ENCODE results near the gene ZDHHC11. TPM values are rescaled to one million over a fixed set of nuclear protein-coding genes. Genes with fewer than 3 reads are reported as not detected.
A peak's percentile ranks its signal among the peaks of the same experiment; 100 is the strongest.
"Not testable (repeated sequence)": the region's sequence is repeated elsewhere in the genome, so short reads cannot be mapped to it uniquely, and the experiment has no call there.

The ZDHHC11 gene
- total RNA-seq, 4 donors from 2014 or later, result 4.3 to 13.5 (median 10.9) TPM

DNA sequence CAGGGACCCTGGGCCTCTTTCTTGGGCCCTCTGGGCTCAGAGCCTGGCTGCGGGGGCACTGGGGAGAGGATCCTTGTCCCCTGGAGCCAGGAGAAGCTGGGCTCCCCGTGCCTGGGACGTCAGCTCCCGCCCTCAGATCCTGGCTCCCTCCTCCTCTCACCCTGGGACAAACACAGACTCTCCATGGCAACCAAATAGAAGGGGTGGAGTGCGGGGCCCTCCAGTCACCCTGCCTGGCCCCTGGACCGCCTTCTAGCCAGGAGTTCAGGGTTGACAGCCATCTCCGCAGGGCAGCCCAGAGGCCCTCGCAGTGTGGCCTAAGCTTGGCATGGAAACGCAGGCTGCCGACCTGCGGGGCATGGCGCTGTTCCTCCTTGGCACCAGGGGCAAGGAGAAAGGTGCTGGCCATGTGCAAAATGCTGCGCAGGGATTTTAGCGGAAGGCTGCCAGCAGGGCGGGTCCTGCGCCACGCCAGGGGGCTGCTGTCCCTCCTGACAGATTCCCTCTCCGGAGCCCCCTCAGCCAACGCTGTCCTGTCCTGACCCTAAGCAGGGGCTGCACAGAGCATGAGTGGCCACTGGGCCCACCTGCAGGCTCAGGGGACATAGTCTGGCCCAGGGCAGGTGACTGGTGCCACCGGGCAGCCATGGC, 1.0 kb downstream of the ZDHHC11 start:
- WGBS, result 60% methylated on average over 5 of the region's 20 CpGs
- Histone ChIP-seq H3K27me3 (peaks cover 0 to 44% (median 0%) of the 10 kb centered on the region in 4 donors), H3K9me3 (no peaks in the 10 kb centered on the region), H3K4me1 (peaks cover 7 to 24% (median 18%) of the 10 kb centered on the region in 4 donors), H3K36me3 (peaks cover 0 to 6% (median 0%) of the 10 kb centered on the region in 4 donors), H3K4me3 (peak overlapping the region; percentile 14 to 22 (median 17)), H3K27ac (replicated peaks in 1 of 4) (no peak overlapping the region)
- DNase-seq (ENCODE audit: extremely low spot score), result no peak
- intact Hi-C loops (cut with DNase I), result no loop called here
- TF ChIP-seq EP300 (IDR thresholded peaks at IDR 0.05) (no peak), POLR2AphosphoS5 (IDR thresholded peaks at IDR 0.05) (no peak), POLR2A (IDR thresholded peaks at IDR 0.05; ENCODE audit: low read depth) (no peak)
- TF ChIP-seq, protein P1, sequence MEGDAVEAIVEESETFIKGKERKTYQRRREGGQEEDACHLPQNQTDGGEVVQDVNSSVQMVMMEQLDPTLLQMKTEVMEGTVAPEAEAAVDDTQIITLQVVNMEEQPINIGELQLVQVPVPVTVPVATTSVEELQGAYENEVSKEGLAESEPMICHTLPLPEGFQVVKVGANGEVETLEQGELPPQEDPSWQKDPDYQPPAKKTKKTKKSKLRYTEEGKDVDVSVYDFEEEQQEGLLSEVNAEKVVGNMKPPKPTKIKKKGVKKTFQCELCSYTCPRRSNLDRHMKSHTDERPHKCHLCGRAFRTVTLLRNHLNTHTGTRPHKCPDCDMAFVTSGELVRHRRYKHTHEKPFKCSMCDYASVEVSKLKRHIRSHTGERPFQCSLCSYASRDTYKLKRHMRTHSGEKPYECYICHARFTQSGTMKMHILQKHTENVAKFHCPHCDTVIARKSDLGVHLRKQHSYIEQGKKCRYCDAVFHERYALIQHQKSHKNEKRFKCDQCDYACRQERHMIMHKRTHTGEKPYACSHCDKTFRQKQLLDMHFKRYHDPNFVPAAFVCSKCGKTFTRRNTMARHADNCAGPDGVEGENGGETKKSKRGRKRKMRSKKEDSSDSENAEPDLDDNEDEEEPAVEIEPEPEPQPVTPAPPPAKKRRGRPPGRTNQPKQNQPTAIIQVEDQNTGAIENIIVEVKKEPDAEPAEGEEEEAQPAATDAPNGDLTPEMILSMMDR (IDR thresholded peaks at IDR 0.05), result no peak

DNA sequence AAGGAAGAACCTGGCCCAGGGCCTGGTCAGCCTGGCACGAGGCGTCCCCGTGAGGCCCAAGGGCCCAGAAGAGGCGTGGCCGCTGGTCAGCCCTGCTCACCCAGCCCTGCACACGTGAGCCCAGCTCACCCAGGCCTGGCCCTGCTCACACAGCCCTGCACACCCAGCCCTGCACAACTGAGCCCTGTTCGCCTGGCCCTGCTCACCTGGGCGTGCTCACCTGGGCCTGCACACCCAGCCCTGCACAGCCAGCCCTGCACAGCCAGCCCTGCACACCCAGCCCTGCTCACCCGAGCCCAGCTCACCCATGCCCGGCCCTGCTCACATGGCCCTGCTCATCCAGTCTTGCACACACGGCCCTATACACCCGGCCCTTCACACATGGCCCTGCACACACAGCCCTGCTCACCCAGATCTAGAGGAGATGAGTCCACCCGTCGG, 2.1 kb downstream of the ZDHHC11 start:
- Histone ChIP-seq H3K27me3 (peaks cover 0 to 33% (median 0%) of the 10 kb centered on the region in 4 donors), H3K4me3 (no peak overlapping the region), H3K36me3 (peaks cover 0 to 6% (median 0%) of the 10 kb centered on the region in 4 donors), H3K27ac (replicated peaks in 1 of 4) (no peak overlapping the region), H3K9me3 (no peaks in the 10 kb centered on the region), H3K4me1 (peaks cover 7 to 24% (median 18%) of the 10 kb centered on the region in 4 donors)
- WGBS, result 98% methylated on average over 10 of the region's 14 CpGs
- intact Hi-C loops (cut with DNase I), result no loop called here
- TF ChIP-seq EP300 (IDR thresholded peaks at IDR 0.05) (no peak), POLR2A (IDR thresholded peaks at IDR 0.05; ENCODE audit: low read depth) (no peak), POLR2AphosphoS5 (IDR thresholded peaks at IDR 0.05) (no peak)
- TF ChIP-seq, protein P1 (IDR thresholded peaks at IDR 0.05), result no peak
- no peak for DNase-seq (ENCODE audit: extremely low spot score)

DNA sequence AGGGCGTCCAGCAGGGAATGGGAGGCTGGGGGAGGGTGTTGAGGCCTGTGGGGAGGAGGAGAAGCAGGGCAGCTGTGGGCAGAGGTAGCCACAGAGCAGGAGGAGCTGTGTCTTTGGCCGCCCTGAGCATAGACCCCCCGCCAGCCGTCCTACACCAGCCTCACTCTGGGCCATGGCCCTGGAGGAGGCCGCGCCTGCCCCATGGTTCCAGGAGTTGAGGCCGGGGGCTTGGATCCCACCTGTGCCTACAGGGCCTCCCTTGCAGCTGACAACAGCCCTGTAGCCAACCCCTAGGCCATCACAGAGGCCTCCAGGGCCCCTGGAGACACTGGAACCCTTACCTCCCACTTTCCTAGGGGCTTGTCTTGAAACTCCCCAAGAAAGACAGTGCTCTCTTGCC, 3.0 kb downstream of the ZDHHC11 start:
- H3K36me3 ChIP-seq; intact Hi-C loops (cut with DNase I): not testable (repeated sequence)

DNA sequence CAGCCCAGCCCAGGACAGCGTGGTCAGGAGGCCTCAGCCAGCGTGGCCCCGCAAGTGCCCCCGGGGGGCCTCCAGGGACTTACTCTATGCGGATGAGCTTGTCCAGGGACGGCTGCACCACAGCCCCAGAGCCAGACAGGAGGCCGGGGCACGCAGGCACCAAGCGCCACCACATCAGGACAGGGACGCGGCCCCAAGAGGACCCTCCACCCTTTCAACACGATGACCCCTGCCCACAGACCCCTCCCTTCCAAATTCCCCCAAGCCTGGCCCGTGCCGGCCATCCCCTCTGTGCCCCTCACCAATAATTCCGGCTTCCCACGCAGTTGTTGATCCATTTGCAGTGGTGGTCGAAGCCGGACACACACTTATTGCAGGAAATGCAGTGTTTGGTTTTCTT, 3.6 kb downstream of the ZDHHC11 start:
- H3K4me3 ChIP-seq; H3K36me3 ChIP-seq; intact Hi-C loops (cut with DNase I); DNase-seq (ENCODE audit: extremely low spot score); H3K27ac ChIP-seq (replicated peaks in 1 of 4); H3K9me3 ChIP-seq: not testable (repeated sequence)
- 90% methylated on average over 9 of the region's 18 CpGs for WGBS
- Histone ChIP-seq H3K27me3 (peaks cover 0 to 19% (median 0%) of the 10 kb centered on the region in 4 donors), H3K4me1 (peaks cover 7 to 24% (median 18%) of the 10 kb centered on the region in 4 donors)

More for the DNA sequence above, 3.0 kb downstream of the ZDHHC11 start:
- not testable (repeated sequence) for H3K27ac ChIP-seq (replicated peaks in 1 of 4); H3K4me3 ChIP-seq; DNase-seq (ENCODE audit: extremely low spot score); H3K9me3 ChIP-seq
- Histone ChIP-seq H3K27me3 (peaks cover 0 to 23% (median 0%) of the 10 kb centered on the region in 4 donors), H3K4me1 (peaks cover 7 to 24% (median 18%) of the 10 kb centered on the region in 4 donors)
- WGBS, result 91% methylated on average over 4 of the region's 7 CpGs

DNA sequence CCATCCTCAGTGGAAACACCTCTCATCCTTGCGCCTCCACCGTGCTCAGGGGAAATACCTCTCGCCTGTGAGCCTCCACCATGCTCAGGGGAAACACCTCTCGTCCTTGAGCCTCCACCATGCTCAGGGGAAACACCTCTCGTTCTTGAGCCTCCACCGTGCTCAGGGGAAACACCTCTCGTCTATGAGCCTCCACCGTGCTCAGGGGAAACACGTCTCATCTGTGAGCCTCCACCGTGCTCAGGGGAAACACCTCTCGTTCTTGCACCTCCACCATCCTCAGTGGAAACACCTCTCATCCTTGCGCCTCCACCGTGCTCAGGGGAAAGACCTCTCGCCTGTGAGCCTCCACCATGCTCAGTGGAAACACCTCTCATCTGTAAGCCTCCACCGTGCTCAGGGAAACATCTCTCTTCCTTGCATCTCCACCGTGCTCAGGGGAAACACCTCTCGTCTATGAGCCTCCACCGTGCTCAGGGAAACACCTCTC, 4.1 kb downstream of the ZDHHC11 start:
- H3K4me3 ChIP-seq; H3K9me3 ChIP-seq; intact Hi-C loops (cut with DNase I); H3K27ac ChIP-seq (replicated peaks in 1 of 4); DNase-seq (ENCODE audit: extremely low spot score): not testable (repeated sequence)
- Histone ChIP-seq H3K27me3 (peaks cover 0 to 19% (median 0%) of the 10 kb centered on the region in 4 donors), H3K4me1 (peaks cover 7 to 24% (median 18%) of the 10 kb centered on the region in 4 donors), H3K36me3 (peaks cover 0 to 11% (median 4%) of the 10 kb centered on the region in 4 donors)
- WGBS, result 89% methylated on average over 18 of the region's 18 CpGs

DNA sequence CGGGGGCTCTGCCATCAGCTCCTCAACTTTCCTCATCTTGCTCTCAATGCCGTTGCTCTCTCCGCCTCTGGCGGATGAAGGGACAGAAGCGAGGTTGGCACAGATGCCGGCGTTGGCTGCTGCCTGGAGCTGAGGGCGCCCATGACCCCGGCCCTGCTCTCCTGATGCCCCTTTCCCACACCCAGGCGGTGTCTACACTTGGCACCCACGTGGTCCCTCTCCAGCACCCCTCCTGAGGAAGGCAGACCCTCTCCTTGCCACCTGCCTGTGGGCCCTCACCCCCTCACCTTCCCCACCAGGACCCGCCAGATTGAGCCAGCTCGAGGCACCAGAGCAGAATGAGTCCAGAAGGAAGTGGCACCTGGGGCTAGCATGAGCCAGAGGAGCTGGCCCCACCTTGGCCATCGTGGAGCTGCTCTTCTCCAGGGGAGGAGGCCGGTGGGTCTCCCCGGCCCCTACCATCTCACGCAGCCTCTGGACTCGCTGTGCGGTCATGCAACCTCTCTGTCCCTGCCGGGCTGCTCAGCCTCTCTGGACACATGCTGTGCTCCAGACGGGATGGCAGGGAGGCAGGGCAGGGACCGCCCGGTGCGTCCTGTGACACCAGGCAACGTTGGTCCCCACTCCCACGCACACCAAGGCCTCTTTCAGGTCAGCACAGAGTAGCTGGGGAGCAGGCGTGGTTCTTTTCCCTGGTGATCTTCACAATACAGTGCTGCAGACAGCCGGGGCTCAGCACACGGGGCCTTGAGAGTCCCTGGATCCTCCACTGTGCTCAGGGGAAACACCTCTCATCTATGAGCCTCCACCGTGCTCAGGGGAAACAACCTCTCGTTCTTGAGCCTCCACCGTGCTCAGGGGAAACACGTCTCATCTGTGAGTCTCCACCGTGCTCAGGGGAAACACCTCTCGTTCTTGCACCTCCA, 4.8 kb downstream of the ZDHHC11 start:
- intact Hi-C loops (cut with DNase I); H3K4me3 ChIP-seq; DNase-seq (ENCODE audit: extremely low spot score); H3K9me3 ChIP-seq; H3K27ac ChIP-seq (replicated peaks in 1 of 4): not testable (repeated sequence)
- WGBS, result 80% methylated on average over 9 of the region's 35 CpGs
- H3K4me1 ChIP-seq, result peaks cover 7 to 23% (median 18%) of the 10 kb centered on the region in 4 donors
- H3K36me3 ChIP-seq, result peaks cover 0 to 13% (median 6%) of the 10 kb centered on the region in 4 donors
- peaks cover 0 to 15% (median 0%) of the 10 kb centered on the region in 4 donors for H3K27me3 ChIP-seq

DNA sequence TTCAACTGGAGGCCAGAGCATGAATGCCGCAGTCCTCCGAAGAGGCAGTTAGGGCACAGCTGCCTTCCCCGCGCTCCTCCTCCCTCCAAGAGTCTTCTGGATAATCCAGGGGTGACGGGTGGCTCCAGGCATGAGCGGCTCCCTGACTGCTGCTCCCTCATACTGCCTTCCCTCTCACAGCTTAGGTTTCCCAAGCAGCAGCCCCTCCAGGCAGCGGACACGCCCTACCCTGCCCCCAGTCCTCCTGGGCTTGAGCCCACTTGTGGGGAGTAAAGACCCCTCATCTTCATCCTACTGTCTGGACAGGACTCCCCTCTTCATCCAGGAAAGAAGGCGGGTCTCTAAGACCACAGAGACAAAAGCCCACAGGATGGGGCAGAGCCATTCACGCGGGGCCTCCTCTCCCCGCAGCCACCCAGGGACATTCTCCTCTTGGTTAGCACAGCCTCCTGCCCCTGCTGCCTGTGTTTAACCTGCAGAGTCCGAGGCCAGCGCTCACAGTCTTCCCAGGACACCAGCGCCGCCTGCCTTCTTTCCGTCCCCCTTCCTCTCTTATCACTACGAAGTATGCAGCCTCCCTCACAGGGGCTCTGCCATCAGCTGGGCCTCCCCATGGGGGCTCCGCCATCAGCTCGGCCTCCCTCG, 5.6 kb downstream of the ZDHHC11 start:
- Histone ChIP-seq H3K4me1 (peaks cover 7 to 16% (median 14%) of the 10 kb centered on the region in 4 donors), H3K36me3 (peaks cover 0 to 20% (median 13%) of the 10 kb centered on the region in 4 donors)
- H3K27ac ChIP-seq (replicated peaks in 1 of 4); H3K4me3 ChIP-seq; H3K9me3 ChIP-seq; H3K27me3 ChIP-seq; DNase-seq (ENCODE audit: extremely low spot score); intact Hi-C loops (cut with DNase I): not testable (repeated sequence)
- WGBS, result 87% methylated on average over 14 of the region's 21 CpGs

DNA sequence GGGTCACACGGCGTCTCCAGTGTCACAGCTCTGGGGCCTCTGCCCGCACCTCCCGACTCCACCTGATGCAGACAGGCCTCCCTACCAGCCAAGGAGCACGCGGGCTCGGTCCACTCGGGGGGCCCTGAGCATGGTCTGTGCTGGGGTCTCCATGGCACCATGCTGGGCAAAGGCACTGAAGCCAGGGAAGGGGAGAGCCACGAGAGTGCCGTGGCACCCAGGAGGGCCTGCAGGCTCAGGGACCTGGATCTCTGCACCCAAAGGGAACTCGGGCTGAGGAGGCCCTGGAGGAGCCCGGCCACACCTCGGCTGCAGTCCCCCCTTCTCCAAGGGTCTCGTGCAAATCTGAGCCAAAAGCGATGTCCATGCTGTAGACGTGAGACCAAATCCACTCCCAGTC, 6.4 kb downstream of the ZDHHC11 start:
- not testable (repeated sequence) for DNase-seq (ENCODE audit: extremely low spot score); H3K4me1 ChIP-seq; H3K9me3 ChIP-seq; H3K4me3 ChIP-seq; H3K27ac ChIP-seq (replicated peaks in 1 of 4); H3K27me3 ChIP-seq
- 78% methylated on average over 12 of the region's 16 CpGs for WGBS
- intact Hi-C loops (cut with DNase I), result loop anchor here (5.0 kb wide), 1 partner anchor 82 kb away; no protein-coding TSS in a partner anchor
- peaks cover 0 to 22% (median 14%) of the 10 kb centered on the region in 4 donors for H3K36me3 ChIP-seq

DNA sequence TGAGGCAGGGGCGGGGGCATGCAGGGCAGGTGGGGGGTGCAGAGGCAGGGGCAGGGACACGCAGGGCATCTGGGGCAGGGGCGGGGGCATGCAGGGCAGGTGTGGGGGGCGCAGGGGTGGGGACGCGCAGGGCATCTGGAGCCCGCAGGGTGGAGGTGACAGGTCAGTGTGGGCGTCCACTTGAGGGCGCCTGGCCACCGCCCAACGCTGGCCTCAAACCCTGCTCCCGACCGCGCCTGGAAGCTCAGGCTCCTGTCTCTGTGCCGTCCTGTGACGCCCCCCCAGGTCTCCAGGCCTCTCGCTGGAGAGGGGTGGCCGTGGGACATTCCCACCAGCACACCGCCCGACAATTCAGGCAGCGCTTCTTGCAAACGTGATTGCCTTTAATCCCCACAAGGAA, 6.9 kb downstream of the ZDHHC11 start:
- H3K9me3 ChIP-seq; H3K27me3 ChIP-seq; DNase-seq (ENCODE audit: extremely low spot score); H3K4me1 ChIP-seq; H3K27ac ChIP-seq (replicated peaks in 1 of 4); H3K4me3 ChIP-seq: not testable (repeated sequence)
- peaks cover 0 to 22% (median 14%) of the 10 kb centered on the region in 4 donors for H3K36me3 ChIP-seq
- intact Hi-C loops (cut with DNase I), result loop anchor here (5.0 kb wide), 1 partner anchor 82 kb away; no protein-coding TSS in a partner anchor
- WGBS, result 77% methylated on average over 13 of the region's 22 CpGs

Data from esophagus muscularis mucosa (tissue), 4 donors.